Heart left ventricle (tissue), 16 donors: ENCODE results near the gene BORCS8. TPM values are rescaled to one million over a fixed set of nuclear protein-coding genes. Genes with fewer than 3 reads are reported as not detected.
"Not testable (repeated sequence)": the region's sequence is repeated elsewhere in the genome, so short reads cannot be mapped to it uniquely, and the experiment has no call there.

Source experiments
- ATAC-seq, 4 donors: fragments of 200-7000 bp; cut with Tn5 transposase; one replicate each; pipeline ENCODE4 v1.9.1; 2020 to 2022; ENCODE audit warnings: moderate library complexity in 4 of 4, mild to moderate bottlenecking in 3 of 4, moderate number of reproducible peaks in 1 of 4
- DNase-seq, 5 donors: peaks; one replicate each; pipeline ENCODE4 v3.0.0-alpha.2; 2020
- H3K27ac ChIP-seq, 12 donors: fragments of 200-600 bp; sonication (generic) in 4 of 12; one replicate each; pipeline versions ENCODE4 v1.5.0 to v1.8.0; 2016 to 2022; ENCODE audit warnings: mild to moderate bottlenecking in 2 of 12
- H3K27me3 ChIP-seq, 9 donors: fragments of 200-600 bp; sonication (generic) in 2 of 9; one replicate each; pipeline versions ENCODE4 v1.5.1 to v1.8.0; 2016 to 2022; ENCODE audit warnings: mild to moderate bottlenecking in 3 of 9
- H3K36me3 ChIP-seq, 9 donors: fragments of 200-600 bp; sonication (generic) in 2 of 9; one replicate each; pipeline versions ENCODE4 v1.5.0 to v1.8.0; 2018 to 2022; ENCODE audit warnings: mild to moderate bottlenecking in 2 of 9
- H3K4me1 ChIP-seq, 12 donors: fragments of 200-600 bp; sonication (generic) in 4 of 12; one replicate each; pipeline versions ENCODE4 v1.5.0 to v1.8.0; 2016 to 2022; ENCODE audit warnings: mild to moderate bottlenecking in 3 of 12
- H3K4me3 ChIP-seq, 12 donors: fragments of 200-600 bp; sonication (generic) in 4 of 12; one replicate each; pipeline versions ENCODE4 v1.5.0 to v1.8.0; 2017 to 2022; ENCODE audit warnings: mild to moderate bottlenecking in 9 of 12, moderate library complexity in 4 of 12
- H3K9me3 ChIP-seq, 12 donors: fragments of 200-600 bp; sonication (generic) in 4 of 12; one replicate each; pipeline versions ENCODE4 v1.5.0 to v1.8.0; 2016 to 2022; ENCODE audit warnings: mild to moderate bottlenecking in 1 of 12
- POLR2A ChIP-seq, 2 donors: fragments of 450-650 bp; IDR thresholded peaks; one replicate each; pipeline ENCODE4 v1.6.1; 2017; ENCODE audit warnings: antibody characterized with exemption in 2 of 2, mild to moderate bottlenecking in 2 of 2, moderate library complexity in 2 of 2
- WGBS, 4 donors: extraction: QIAGEN DNeasy Blood & Tissue Kit in 2 of 4; methylation state at CpG; one replicate each; pipeline versions ENCODE4 v1.1.5 to v1.1.7; 2013 to 2018; 5-methylcytosine and 5-hydroxymethylcytosine counted together
- intact Hi-C, 10 donors: fragments of 100-400 bp; cut with DNase I; formaldehyde crosslinking; loops; one replicate each; pipeline versions ENCODE4 v1.11.1 to v1.14.2; 2022
- polyA plus RNA-seq, 2 donors: library from polyadenylated mRNA; stranded (reverse); fragments of 200-250 nt; gene quantifications; one replicate each; pipeline ENCODE4 v1.2.3, GENCODE V29; 2013
- total RNA-seq, 9 donors: library from RNA; depleted of rRNA in 2 of 9; stranded (reverse); fragments of >200 nt in 2 of 9; fragmentation: NEBNext Ultra II Directional in 3 of 9; extraction: Animal tissue kit (Norgen Biotek cat#: 25700) in 3 of 9; gene quantifications; one replicate each; pipeline versions ENCODE4 v1.1.0 to v1.2.4, GENCODE V29; 2016 to 2023
- TF ChIP-seq, protein P1 (sequence below), 12 donors: fragments of 200-600 bp; sonication (generic) in 4 of 12; IDR thresholded peaks; one replicate each; pipeline versions ENCODE4 v1.5.0 to v1.8.0; 2018 to 2022; ENCODE audit warnings: antibody characterized with exemption in 12 of 12, mild to moderate bottlenecking in 5 of 12
- donor health status: ischemic (EF 13 %, LVEDD 7.1; RV severe dilation, severe dysfunction).
- donor health status: healthy with polysubstance abuse.
- donor health status: DM: no; HTN: yes; CAD: no.
- donor health status: DM: no; HTN: no; CAD: no.
- donor health status: ischemic (EF 25% LVEDD 6.9; RV normal size, moderate dysfunction).
- donor health status: ischemic (EF 25% LVEDD 5.7; RV mildly dilated, moderate dysfunction).
- donor health status: healthy.
- donor health status: DM: yes; HTN: yes; CAD: no.
- donor health status: ischemic (EF 35%, LVEDD 5.7; RV mildly dilated, moderate dysfunction).
- donor health status: nonischemic (EF 11% LVEDD 7.7; RV severe dilation, severe dysfunction).
- donor health status: DM: yes; HTN: yes; CAD: no.
- donor health status: PGD.
- donor health status: ischemic (EF 29% LVEDD 5.4; RV normal size, mild dysfunction).
- donor health status: nonischemic (EF 23%, LVEDD 6.1; RV moderate dilation, normal function).

BORCS8 gene
- total and polyA plus RNA-seq, 11 donors = 14.4 to 28.9 (median 22.7) TPM

DNA sequence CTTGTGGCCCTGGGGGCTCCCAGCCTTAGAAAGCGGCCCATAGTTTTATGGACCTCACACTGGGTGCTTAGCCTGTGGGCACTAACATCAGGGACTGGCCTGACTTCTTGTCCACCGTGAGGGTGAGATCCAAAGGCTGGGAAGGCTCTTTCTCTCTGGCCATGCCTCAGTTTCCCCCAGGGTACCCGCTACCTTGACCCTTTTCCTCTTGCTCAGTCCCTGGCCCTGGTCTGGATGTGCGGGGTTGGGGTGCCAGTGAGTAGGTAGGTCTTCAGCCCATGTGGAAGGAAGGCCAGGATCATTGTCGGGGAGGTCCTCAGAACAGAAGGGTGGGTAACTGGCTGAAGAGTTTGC is 52.1 kb downstream of the BORCS8 start:
- intact Hi-C loops = loop anchor here (1.0 to 10.0 kb wide), 10 partner anchors 37 to 345 kb away; partner anchors contain the start of genes SLC25A42 (in 5 of the 10), ARMC6 (in 1 of the 10) and SUGP2 (in 1 of the 10)
- Histone ChIP-seq H3K9me3 (no peaks in the 10 kb centered on the region), H3K36me3 (no peaks in the 10 kb centered on the region), H3K4me1 (peaks cover 0 to 17% (median 9%) of the 10 kb centered on the region in 12 donors), H3K4me3 (no peak overlapping the region), H3K27ac (no peak overlapping the region), H3K27me3 (no peaks in the 10 kb centered on the region)
- ATAC-seq (no peak), DNase-seq (no peak)
- TF ChIP-seq, protein P1, sequence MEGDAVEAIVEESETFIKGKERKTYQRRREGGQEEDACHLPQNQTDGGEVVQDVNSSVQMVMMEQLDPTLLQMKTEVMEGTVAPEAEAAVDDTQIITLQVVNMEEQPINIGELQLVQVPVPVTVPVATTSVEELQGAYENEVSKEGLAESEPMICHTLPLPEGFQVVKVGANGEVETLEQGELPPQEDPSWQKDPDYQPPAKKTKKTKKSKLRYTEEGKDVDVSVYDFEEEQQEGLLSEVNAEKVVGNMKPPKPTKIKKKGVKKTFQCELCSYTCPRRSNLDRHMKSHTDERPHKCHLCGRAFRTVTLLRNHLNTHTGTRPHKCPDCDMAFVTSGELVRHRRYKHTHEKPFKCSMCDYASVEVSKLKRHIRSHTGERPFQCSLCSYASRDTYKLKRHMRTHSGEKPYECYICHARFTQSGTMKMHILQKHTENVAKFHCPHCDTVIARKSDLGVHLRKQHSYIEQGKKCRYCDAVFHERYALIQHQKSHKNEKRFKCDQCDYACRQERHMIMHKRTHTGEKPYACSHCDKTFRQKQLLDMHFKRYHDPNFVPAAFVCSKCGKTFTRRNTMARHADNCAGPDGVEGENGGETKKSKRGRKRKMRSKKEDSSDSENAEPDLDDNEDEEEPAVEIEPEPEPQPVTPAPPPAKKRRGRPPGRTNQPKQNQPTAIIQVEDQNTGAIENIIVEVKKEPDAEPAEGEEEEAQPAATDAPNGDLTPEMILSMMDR (IDR thresholded peaks at IDR 0.05) = peak in 1 of 12 donors; percentile 5
- TF ChIP-seq POLR2A (IDR thresholded peaks at IDR 0.05) = no peak
- WGBS, 4 donors = 48 to 81% (median 61%) methylated on average over 2 to 5 of the region's 5 CpGs

DNA sequence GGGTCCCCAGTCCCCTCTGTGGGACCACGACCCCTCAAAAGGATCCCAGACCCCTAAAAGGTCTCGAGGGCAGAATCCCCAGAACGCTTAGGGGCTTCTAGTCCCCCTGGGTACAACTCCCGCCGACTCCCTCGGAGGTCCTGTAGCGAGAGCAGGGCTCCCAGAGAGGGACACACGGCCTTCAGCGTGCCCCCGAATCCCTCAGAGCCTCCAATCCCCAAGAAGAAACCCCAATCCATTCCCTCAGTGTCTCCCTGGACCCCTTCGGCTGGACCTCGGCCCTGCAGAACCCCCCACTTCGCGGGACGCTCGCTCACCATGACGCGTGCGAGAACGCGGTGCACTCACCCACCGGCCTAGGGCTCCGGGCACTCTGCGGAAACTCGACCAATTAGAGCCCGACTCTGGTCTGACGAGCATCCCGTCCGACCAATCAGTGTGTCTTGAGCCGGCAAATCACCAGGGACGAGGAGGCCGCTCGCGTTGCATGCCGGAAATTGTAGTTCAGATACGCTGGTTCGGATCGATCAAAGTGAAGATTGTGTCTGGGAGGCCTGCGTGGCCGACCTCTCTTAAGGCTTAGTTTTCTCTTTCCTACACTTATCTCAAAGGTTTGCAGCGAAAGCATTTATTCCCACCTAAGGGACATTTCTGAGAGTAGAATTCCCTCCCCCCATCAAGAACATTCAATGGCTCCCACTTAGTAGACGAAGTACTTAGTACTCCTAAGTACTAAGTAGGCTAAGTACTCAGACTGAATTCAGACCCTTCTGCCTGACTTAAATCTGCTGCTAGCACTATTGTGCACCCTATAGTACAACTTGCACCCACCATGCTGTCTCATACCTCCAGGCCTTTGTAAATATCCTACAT is 53.6 kb downstream of the BORCS8 start, which contains the start of gene TMEM161A:
TMEM161A (minus strand) TSS at position 370 of the 873 bp plus-strand sequence; CDS start at position 320, 50 bp downstream.
- Histone ChIP-seq H3K4me1 (peaks cover 0 to 21% (median 10%) of the 10 kb centered on the region in 12 donors), H3K27ac (peak within 1 kb of the TSS in 11 of 12 donors; percentile 52 to 90 (median 74)), H3K9me3 (no peaks in the 10 kb centered on the region), H3K36me3 (no peaks in the 10 kb centered on the region), H3K27me3 (no peaks in the 10 kb centered on the region), H3K4me3 (peak within 1 kb of the TSS; percentile 40 to 90 (median 73))
- peak; percentile 97 to 99 (median 99) for DNase-seq
- WGBS, 4 donors = 2 to 7% (median 3%) methylated on average over 14 to 42 of the region's 42 CpGs
- intact Hi-C loops = loop anchor here in 7 of 10 donors (2.0 to 5.0 kb wide), 5 partner anchors 76 to 86 kb away; partner anchors contain the start of gene SLC25A42 (in 5 of the 7)
- ATAC-seq = peak; percentile 97 to 99 (median 98)
- TF ChIP-seq, protein P1 (IDR thresholded peaks at IDR 0.05) = no peak
- peak; percentile 26 to 79 for TF ChIP-seq POLR2A (IDR thresholded peaks at IDR 0.05)

DNA sequence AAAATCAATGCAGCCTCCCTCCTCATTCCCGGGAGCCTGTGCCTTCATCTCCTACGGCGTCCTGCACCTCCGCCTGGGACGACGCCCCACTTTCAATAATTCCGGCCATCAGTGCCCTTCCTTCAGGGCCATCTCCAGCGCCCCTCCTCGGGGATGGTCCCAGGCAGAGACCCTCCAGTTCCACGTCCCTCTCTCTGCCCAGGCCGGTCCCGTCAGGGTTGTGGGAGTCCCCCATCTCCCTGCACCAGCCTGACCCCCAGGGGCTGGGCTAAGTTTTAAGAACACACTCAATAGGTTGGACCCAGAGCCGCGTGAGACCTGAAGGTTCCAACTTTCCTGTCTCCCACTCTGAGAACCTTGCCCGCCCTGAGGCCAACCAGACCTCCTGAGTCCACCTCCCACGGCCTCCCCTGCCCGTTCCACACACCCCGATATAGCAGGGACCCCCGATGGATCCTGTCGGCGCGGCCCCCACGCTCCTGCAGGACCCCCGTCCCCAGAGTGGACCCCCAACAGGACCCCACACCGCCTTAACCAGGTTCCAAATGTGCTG is 54.3 kb downstream of the BORCS8 start:
- peak; percentile 1 to 17 (median 6) for ATAC-seq
- H3K4me1 ChIP-seq = peaks cover 0 to 21% (median 10%) of the 10 kb centered on the region in 12 donors
- DNase-seq = no peak
- peaks cover 0 to 4% (median 0%) of the 10 kb centered on the region in 12 donors for H3K9me3 ChIP-seq
- TF ChIP-seq POLR2A (IDR thresholded peaks at IDR 0.05) = no peak
- TF ChIP-seq, protein P1 (IDR thresholded peaks at IDR 0.05) = no peak
- peaks cover 0 to under 1% (median 0%) of the 10 kb centered on the region in 9 donors for H3K36me3 ChIP-seq
- intact Hi-C loops = loop anchor here in 7 of 10 donors (2.0 to 5.0 kb wide), 5 partner anchors 75 to 85 kb away; partner anchors contain the start of gene SLC25A42 (in 5 of the 7)
- no peaks in the 10 kb centered on the region for H3K27me3 ChIP-seq
- peak overlapping the region; percentile 40 to 90 (median 73) for H3K4me3 ChIP-seq
- 14 to 32% (median 16%) methylated on average over 15 to 25 of the region's 25 CpGs for WGBS, 4 donors
- H3K27ac ChIP-seq = peak overlapping the region in 8 of 12 donors; percentile 67 to 90 (median 80)

DNA sequence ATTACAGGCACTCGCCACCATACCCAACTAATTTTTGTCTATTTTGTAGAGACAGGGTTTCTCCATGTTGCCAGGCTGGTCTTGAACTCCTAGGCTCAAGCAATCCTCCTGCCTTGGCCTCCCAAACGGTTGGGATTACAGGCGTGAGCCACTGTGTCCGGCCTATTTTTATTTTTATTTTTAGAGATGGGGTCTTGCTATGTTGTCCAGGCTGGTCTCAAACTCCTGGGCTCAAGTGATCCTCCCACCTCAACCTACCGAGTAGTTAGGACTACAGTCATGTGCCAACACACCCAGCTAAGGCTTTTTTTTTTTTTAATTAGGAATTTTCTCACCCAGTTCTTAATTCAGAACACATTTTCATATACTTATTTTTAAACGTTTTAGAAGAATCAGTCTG is 56.2 kb downstream of the BORCS8 start:
- peaks cover 0 to 21% (median 10%) of the 10 kb centered on the region in 12 donors for H3K4me1 ChIP-seq
- WGBS, 4 donors = 80 to 91% (median 88%) methylated on average over 6 of the region's 6 CpGs
- not testable (repeated sequence) for H3K27me3 ChIP-seq, H3K36me3 ChIP-seq, H3K4me3 ChIP-seq, ATAC-seq, DNase-seq
- H3K27ac ChIP-seq = peak overlapping the region in 3 of 12 donors; percentile 61 to 79 (median 68)
- intact Hi-C loops = loop anchor here in 3 of 10 donors (5.0 kb wide), 2 partner anchors 73 to 83 kb away; partner anchors contain the start of gene SLC25A42 (in 2 of the 3)
- H3K9me3 ChIP-seq = peaks cover 0 to 17% (median 9%) of the 10 kb centered on the region in 12 donors
